Osteoblast (primary cell): ENCODE measurements around the gene SLC35F1. TPM values are rescaled to one million over a fixed set of nuclear protein-coding genes. Genes with fewer than 3 reads are reported as not detected.
"Not testable (repeated sequence)": the region's sequence is repeated elsewhere in the genome, so short reads cannot be mapped to it uniquely, and the experiment has no call there.

ENCODE experiments used
- DNase-seq: peaks from one replicate; pipeline ENCODE4 v3.0.0; 2011; ENCODE audit warnings: low spot score, mixed read lengths; ENCODE audit not compliant: insufficient read length; ENCODE audit errors: missing footprints
- H2AFZ ChIP-seq: 2 replicates; pipeline ENCODE4 v1.6.0; 2011; ENCODE audit warnings: mild to moderate bottlenecking, low read length
- H3K27ac ChIP-seq: 2 replicates; pipeline ENCODE4 v1.5.1; 2011; ENCODE audit warnings: mild to moderate bottlenecking, low read depth, low read length, moderate library complexity
- H3K27me3 ChIP-seq: 2 replicates; pipeline ENCODE4 v1.6.0; 2012; ENCODE audit warnings: mild to moderate bottlenecking, control low read depth, inconsistent platforms, low read length, moderate library complexity; ENCODE audit not compliant: insufficient read depth
- H3K36me3 ChIP-seq: 2 replicates; pipeline ENCODE4 v1.5.1; 2011; ENCODE audit warnings: mild to moderate bottlenecking, low read length, control low read depth, moderate library complexity; ENCODE audit not compliant: insufficient read depth
- H3K4me1 ChIP-seq: 2 replicates; pipeline ENCODE4 v1.5.1; 2011; ENCODE audit warnings: mild to moderate bottlenecking, low read length, control low read depth, moderate library complexity; ENCODE audit not compliant: insufficient read depth
- H3K4me2 ChIP-seq: 2 replicates; pipeline ENCODE4 v1.6.0; 2011; ENCODE audit warnings: mild to moderate bottlenecking, low read length; ENCODE audit not compliant: insufficient read depth
- H3K4me3 ChIP-seq: fragments of 200-600 bp; sonication (generic); 3 replicates; pipeline ENCODE4 v1.5.1; 2012; ENCODE audit warnings: mild to moderate bottlenecking, low read length, inconsistent platforms; ENCODE audit not compliant: insufficient read depth
- H3K79me2 ChIP-seq: 2 replicates; pipeline ENCODE4 v1.6.0; 2012; ENCODE audit warnings: mild to moderate bottlenecking, low read length, control low read depth, inconsistent platforms; ENCODE audit not compliant: insufficient read depth
- H3K9me3 ChIP-seq: 2 replicates; pipeline ENCODE4 v1.5.1; 2011; ENCODE audit warnings: low read depth, low read length, control low read depth
- H4K20me1 ChIP-seq: 2 replicates; pipeline ENCODE4 v1.6.0; 2012; ENCODE audit warnings: mild to moderate bottlenecking, low read length, control low read depth; ENCODE audit not compliant: insufficient read depth
- total RNA-seq: library from RNA; depleted of rRNA; stranded (reverse); fragments of >200 nt; gene quantifications from 2 replicates; pipeline ENCODE4 v1.2.3, GENCODE V29; 2012
- TF ChIP-seq, protein P1 (sequence below): IDR thresholded peaks from 2 replicates; pipeline ENCODE4 v1.5.1; 2011; ENCODE audit warnings: mild to moderate bottlenecking, low read depth, low read length, moderate library complexity; ENCODE audit errors: extremely low read depth

SLC35F1 gene
- under 0.01 TPM in 1 of 2 replicates, not detected in the other for total RNA-seq

DNA sequence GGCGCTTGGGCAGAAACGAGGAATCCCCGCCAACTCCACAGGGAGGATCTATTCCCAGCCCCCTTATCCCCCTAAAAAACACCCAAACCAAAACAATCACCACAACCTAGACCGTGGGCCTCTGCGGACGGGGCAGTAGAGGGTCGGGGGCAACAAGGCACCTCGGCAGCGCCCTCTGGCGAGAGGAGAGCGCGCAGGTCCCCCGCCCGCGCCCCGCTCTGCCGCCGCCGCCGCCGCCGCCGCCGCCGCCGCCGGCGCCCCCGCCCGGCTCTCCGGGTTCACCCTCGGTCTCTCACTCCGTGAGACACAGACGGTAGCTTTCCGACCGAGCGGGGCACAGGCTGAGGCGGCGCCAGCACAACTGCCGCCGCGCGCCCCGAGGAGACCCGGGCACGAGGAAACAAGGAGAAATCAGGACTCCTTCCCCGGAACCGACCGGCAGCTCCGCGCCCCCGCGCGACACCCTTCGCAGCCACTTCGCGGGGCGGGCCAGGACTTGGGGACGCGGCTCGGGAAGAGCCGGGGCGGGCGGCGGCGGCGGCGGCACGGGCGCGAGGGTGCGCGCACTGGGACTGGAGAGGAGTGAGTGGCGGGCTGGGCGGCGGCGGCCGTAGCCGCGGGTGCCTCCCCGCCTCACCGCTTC is at the start of gene SLC35F1:
Gene SLC35F1 (plus strand): TSS at position 307 of the 643 bp plus-strand sequence.
- Histone ChIP-seq H3K79me2 (no peaks in the 10 kb centered on the region), H3K36me3 (no peaks in the 10 kb centered on the region), H3K27ac (no peak within 1 kb of the TSS), H4K20me1 (no peaks in the 10 kb centered on the region), H3K4me2 (peak within 1 kb of the TSS; percentile 53), H3K4me1 (no peaks in the 10 kb centered on the region), H3K9me3 (no peaks in the 10 kb centered on the region), H2AFZ (no peak within 1 kb of the TSS), H3K4me3 (peak within 1 kb of the TSS; percentile 59), H3K27me3 (peaks cover 25% of the 10 kb centered on the region)
- DNase-seq = peak; percentile 95
- TF ChIP-seq, protein P1, sequence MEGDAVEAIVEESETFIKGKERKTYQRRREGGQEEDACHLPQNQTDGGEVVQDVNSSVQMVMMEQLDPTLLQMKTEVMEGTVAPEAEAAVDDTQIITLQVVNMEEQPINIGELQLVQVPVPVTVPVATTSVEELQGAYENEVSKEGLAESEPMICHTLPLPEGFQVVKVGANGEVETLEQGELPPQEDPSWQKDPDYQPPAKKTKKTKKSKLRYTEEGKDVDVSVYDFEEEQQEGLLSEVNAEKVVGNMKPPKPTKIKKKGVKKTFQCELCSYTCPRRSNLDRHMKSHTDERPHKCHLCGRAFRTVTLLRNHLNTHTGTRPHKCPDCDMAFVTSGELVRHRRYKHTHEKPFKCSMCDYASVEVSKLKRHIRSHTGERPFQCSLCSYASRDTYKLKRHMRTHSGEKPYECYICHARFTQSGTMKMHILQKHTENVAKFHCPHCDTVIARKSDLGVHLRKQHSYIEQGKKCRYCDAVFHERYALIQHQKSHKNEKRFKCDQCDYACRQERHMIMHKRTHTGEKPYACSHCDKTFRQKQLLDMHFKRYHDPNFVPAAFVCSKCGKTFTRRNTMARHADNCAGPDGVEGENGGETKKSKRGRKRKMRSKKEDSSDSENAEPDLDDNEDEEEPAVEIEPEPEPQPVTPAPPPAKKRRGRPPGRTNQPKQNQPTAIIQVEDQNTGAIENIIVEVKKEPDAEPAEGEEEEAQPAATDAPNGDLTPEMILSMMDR = no peak

- not testable (repeated sequence) for H4K20me1 ChIP-seq, DNase-seq, H3K36me3 ChIP-seq, H3K27me3 ChIP-seq, H3K9me3 ChIP-seq, H2AFZ ChIP-seq, H3K27ac ChIP-seq, H3K79me2 ChIP-seq, H3K4me3 ChIP-seq, H3K4me1 ChIP-seq, H3K4me2 ChIP-seq
Measured at GRCh38 chr6:117858601-117859000, 48.5 kb upstream of the SLC35F1 start.

GRCh38 chr6:117861545-117861944 is 45.5 kb upstream of the SLC35F1 start:
- no peaks in the 10 kb centered on the region for H3K4me1 ChIP-seq
- H3K36me3 ChIP-seq = no peaks in the 10 kb centered on the region
- no peaks in the 10 kb centered on the region for H3K79me2 ChIP-seq
- H3K27me3 ChIP-seq = no peaks in the 10 kb centered on the region
- H3K4me3 ChIP-seq = no peak overlapping the region
- H2AFZ ChIP-seq = no peak overlapping the region
- no peak overlapping the region for H3K27ac ChIP-seq
- H3K9me3 ChIP-seq = no peaks in the 10 kb centered on the region
- TF ChIP-seq, protein P1 = no peak
- no peak overlapping the region for H3K4me2 ChIP-seq
- H4K20me1 ChIP-seq = no peaks in the 10 kb centered on the region
- DNase-seq = no peak

DNA sequence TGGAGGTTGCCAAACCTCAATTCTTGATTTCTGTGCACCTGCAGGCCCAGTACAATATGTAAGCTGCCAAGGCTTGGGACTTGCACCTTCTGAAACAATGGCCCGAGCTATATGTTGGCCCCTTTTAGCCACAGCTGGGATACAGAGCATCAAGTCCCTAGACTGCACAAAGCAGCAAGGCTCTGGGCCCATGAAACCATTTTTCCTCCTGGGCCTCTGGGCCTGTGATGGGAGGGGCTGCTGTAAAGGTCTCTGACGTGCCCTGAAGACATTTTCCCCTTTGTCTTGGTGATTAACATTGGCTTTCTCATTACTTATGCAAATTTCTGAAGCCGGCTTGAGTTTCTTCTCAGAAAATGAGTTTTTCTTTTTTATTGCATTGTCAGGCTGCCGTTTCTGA is 40.5 kb upstream of the SLC35F1 start:
- no peaks in the 10 kb centered on the region for H3K36me3 ChIP-seq
- H2AFZ ChIP-seq = no peak overlapping the region
- no peaks in the 10 kb centered on the region for H3K27me3 ChIP-seq
- no peaks in the 10 kb centered on the region for H3K4me1 ChIP-seq
- H3K4me3 ChIP-seq = no peak overlapping the region
- no peaks in the 10 kb centered on the region for H4K20me1 ChIP-seq
- H3K79me2 ChIP-seq = no peaks in the 10 kb centered on the region
- no peaks in the 10 kb centered on the region for H3K9me3 ChIP-seq
- no peak overlapping the region for H3K4me2 ChIP-seq
- TF ChIP-seq, protein P1 = no peak
- no peak overlapping the region for H3K27ac ChIP-seq
- no peak for DNase-seq
